NCI-H146 (cell line): ENCODE data around the gene PUS7.
A peak's percentile ranks its signal among the peaks of the same experiment; 100 is the strongest.
"Not testable (repeated sequence)": the region's sequence is repeated elsewhere in the genome, so short reads cannot be mapped to it uniquely, and the experiment has no call there.

ENCODE experiments used
- DNase-seq: peaks from one replicate; lab custom pipeline; 2025; lab: John Stamatoyannopoulos, UW

PUS7 gene, protein sequence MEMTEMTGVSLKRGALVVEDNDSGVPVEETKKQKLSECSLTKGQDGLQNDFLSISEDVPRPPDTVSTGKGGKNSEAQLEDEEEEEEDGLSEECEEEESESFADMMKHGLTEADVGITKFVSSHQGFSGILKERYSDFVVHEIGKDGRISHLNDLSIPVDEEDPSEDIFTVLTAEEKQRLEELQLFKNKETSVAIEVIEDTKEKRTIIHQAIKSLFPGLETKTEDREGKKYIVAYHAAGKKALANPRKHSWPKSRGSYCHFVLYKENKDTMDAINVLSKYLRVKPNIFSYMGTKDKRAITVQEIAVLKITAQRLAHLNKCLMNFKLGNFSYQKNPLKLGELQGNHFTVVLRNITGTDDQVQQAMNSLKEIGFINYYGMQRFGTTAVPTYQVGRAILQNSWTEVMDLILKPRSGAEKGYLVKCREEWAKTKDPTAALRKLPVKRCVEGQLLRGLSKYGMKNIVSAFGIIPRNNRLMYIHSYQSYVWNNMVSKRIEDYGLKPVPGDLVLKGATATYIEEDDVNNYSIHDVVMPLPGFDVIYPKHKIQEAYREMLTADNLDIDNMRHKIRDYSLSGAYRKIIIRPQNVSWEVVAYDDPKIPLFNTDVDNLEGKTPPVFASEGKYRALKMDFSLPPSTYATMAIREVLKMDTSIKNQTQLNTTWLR

DNA sequence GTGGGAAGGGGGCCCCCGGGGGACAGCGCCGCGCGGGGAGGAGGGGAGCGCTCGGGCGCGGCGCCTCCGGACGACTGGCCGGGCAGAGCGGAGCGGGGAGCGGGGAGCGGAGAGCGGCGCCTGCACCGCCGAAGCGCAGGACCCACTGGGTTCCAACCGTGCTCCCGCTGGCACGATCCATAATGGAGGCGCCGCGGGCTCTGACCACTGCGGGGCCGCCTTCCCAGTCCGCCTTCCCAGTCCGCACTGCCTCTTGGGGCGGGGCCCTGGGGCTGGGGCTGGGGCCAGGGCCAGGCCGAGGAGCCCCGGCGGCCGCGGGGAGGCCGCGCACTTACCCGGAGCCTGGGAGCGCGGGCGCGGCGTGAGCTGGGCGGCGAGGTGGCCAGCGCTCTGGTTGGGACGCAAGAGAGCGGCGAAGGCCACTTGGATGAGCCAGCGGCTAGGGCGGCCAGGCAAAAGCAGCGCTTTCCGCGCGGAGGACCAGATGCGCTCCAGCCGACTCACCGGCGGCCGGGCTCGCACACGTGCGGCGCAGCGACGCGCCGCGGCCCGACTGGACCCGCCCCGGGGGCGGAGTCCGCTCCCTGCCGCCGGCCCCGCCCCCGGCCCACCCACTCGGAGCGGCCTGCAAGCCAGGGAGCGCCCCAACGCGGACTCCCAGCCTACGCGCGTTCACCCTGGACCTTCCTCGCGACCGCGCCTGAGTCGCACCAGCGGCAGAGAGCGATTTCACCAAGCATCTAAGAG is at the start of gene PUS7:
TSS of gene PUS7 (minus strand) at position 555 of the 747 bp plus-strand sequence. CDS start 13,759 bp downstream, outside the sequence.
- DNase-seq: peak; percentile 90

DNA sequence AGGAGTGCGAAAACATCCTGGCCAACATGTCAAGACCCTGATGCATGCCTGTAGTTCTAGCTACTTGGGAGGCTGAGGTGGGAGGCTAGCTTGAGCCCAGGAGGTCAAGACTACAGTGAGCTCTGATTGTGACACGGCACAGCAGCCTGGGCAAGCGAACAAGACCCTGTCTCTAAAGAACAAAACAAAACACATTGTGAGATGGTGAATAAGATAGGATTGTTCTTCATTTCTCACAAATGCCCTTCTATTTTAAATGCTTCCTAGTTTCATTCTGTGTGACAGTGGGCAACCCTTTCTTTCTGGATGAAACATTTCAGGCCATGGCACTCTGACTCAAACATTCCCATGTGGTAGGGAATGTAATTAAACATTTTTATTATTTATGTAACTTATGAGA is 45.8 kb upstream of the PUS7 start:
- no peak for DNase-seq

DNA sequence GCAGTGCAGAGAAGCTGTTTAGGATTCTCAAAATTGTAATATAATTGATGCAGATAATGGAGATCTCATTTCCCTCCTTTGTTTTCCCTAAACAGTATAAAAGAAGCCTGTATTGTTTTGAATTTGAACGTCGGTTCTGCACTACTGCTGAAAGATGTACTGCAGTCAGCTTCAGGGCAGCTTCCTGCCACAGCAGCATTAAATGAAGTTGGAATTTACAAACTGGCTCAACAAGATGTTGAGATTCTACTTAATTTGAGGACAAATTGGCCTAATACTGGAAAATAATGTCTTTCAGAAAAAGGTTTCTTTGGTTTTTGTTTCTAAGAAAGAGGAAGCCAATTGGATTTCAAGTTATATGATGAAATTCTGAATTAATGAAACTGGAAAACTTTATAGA is 45.0 kb upstream of the PUS7 start:
- no peak for DNase-seq

DNA sequence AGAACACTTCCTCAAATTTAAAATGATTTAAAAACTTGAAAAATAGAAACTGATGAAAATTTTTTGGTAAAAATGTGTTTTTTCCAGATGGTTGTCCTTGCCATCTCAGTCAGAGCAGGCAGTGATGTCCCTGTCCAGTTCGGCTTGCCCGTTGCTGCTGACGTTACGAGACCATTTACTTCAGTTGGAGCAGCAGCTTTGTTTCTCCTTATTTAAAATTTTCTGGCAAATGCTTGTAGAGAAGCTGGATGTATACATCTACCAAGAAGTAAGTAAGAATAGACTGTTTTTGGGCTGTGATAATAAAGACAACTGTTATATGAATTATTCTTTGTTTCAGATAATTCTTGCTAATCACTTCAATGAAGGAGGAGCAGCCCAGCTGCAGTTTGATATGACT is 43.1 kb upstream of the PUS7 start:
- DNase-seq: no peak

DNA sequence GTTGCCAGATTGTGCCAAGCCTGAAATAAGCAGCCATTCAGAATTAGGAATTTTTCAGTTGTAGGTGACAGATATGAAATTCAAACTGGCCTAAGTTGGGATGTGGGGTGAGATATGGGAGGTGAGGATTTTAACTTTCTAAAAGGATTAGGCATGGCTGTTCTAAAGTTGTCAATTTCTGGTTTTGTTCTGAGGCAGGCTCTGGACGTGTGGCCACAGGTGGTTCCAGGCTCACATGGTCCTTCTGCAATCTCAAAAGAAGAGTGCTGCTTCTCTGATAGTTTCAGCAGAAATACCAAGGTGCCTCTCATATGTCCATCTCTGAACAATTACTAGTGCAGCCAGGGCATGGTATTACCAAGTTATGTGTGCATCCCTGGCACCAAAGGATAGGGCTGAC is 37.9 kb upstream of the PUS7 start:
- DNase-seq: no peak

DNA sequence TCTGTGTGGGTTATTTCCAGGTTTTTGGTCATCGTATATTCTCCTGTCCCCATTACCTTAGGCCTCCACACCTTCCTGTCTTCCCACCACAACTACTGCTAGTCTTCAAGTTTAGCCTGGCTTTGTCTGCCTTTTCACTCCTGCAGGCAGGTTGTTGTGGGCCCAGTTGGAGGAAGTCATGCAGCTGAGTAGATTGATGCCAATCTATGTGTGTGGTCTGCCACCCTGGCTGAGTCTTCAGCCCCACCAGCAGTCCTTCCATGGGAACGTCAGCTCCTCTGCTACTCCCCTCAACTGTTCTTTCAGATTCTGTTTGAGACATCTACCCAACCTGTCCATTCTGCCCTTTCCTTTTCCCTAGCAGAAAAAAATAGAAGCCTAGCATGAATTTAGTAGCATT is 16.3 kb upstream of the PUS7 start:
- DNase-seq: no peak

DNA sequence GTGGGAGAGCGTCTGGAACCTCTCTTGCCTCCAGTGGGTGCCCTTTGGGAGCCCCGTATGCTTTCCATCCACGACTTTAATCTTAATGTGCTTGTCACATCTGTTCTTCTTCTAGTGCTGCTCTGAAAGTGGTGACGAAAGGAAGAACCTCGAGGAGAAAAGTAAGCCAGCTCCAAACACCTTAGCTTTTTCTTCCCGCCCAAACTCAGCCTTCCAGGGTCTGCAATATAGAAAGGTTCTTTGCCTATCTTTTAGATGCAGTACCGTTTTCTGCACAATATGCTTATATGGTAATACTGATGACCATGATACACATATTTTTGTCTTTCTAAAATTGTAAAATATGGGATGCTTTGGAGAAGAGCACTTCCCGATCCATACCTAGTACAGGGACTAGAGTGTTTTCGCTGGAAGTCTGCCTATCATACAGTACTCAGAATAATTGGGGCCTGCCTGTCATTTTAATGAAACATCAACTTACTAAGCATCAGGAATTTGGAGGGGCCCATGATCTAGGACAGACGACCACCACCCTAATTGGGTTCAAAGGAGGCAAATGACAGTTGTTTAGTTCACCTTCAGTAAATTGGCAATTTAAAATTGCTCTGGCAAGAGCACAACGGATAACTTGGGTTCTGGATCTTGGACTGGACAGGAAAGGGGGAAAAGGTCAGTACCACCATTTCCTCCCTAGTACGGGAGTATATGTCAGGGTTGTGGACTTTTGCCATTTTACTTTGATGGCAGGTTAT is 10.8 kb upstream of the PUS7 start:
- no peak for DNase-seq

DNA sequence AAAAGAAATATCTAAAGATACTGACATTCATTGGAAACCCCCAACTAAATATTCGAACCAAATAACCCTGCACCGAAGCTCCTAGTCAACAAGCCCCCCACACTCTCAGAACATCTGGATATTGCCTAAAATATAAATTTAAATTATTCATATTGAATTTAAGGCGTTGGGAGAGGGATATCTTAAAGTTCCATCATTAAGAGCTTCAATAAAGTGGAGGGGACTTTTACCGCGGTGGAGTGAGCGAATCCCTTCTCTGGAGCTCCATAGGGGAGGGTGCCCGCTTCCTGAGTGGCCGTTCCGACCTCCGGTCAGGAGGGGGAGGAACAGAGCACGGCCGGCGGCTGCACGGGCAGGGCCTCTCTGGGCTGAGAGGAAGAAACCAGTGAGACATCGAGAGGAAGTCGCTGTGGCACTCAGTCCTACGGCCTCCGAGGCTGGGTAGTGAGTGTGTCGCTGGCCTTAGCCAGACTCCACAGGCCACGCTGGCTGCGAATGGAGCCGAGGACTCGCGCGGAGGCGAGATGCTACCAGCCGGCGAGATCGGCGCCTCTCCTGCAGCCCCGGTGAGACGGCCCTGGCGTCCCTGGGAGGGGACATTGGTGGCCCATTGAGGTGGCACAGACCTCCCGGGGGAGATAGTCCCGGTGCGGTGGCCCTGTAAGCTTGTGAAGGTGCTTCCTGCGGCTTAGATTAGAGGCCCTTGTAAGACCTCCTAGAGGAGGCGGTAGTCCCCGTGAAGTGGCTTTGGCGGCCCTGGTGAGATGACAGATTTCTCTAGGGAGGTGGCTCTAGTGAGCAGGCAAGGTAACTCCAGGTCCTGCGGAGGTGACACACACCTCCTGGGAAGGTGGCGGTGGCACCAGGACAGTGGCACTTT is 10.0 kb upstream of the PUS7 start, which contains the start of gene RINT1:
TSS of gene RINT1 (plus strand) at position 410 of the 880 bp plus-strand sequence. CDS start at position 525, 115 bp downstream.
- DNase-seq: peak; percentile 94

DNA sequence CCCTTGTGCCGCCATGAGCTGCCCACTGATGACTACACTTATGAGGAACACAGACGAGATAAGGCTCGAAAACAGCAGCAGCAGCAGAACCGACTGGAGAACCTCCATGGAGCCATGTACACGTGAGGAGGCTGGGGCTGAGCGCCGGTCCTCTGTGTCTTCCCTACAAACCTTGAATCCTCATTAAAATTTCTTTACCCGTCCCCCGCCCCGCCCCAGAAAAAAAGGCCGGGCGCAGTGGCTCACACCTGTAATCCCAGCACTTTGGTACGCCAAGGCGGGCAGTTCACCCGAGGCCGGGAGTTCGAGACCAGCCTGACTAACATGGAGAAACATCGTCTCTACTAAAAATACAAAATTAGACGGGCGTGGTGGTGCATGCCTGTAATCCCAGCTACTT is 8.5 kb upstream of the PUS7 start:
- no peak for DNase-seq

DNA sequence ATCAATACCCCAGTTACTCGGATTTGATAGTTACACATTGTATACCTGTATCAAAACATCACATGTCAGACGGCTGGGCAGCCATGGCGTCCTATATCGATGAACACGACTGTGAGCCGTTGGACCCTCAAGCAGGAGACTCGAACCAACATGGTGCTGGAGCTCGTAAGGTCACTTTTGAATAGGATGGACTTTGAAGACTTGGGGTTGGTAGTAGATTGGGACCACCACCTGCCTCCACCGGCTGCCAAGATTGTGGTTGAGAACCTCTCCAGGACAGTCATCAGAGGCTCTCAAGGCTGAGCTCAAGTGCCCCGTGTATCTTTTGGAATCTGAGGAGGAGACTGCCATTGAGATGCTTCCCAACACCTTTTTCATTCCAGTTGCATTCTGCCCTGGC is 8.1 kb upstream of the PUS7 start:
- no peak for DNase-seq

DNA sequence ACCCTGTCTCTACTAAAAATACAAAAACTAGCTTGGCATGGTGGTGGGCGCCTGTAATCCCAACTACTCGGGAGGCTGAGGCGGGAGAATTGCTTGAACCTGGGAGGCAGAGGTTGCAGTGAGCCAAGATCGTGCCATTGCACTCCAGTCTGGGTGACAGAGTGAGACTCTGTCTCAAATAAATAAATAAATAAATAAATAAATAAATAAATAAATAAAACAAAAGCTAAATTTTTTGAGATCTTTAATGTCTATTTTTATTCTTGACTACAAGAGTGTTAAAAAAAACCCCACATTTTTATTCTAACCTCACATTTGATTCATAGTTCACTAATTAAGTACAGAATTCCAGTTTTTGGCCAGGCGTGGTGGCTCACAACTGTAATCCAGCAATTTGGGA is 5.7 kb upstream of the PUS7 start:
- DNase-seq: not testable (repeated sequence)

DNA sequence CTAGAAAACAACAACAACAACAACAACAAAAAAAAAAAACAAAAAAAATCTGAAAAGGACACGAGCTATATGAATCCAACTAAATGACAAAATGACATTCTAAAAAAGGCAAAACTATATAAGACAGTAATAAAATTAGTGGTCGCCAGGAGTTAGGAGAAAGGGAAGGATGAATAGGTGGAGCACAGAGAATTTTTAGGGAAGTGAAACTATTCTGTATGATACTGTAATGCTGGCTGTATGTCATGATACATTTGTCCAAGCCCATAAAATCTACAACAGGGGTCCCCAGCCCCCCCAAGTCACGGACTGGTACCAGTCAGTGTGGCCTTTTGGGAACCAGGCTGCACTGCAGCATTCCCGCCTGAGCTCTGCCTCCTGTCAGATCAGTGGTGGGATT is 2.8 kb upstream of the PUS7 start:
- DNase-seq: no peak

DNA sequence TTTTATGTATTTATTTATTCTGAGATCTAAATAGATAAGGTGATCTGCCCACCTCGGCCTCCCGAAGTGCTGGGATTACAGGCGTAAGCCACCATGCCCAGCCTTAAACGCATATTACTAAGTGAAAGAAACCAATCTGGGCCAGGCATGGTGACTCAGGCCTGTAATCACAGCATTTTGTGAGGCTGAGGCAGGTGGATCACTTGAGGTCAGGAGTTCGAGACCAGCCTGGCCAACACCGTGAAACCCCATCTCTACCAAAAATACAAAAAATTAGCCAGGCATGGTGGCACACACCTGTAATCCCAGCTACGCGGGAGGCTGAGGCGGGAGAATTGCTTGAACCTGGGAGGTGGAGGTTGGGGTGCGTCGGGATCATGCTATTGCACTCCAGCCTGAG is 2.4 kb upstream of the PUS7 start:
- DNase-seq: not testable (repeated sequence)

DNA sequence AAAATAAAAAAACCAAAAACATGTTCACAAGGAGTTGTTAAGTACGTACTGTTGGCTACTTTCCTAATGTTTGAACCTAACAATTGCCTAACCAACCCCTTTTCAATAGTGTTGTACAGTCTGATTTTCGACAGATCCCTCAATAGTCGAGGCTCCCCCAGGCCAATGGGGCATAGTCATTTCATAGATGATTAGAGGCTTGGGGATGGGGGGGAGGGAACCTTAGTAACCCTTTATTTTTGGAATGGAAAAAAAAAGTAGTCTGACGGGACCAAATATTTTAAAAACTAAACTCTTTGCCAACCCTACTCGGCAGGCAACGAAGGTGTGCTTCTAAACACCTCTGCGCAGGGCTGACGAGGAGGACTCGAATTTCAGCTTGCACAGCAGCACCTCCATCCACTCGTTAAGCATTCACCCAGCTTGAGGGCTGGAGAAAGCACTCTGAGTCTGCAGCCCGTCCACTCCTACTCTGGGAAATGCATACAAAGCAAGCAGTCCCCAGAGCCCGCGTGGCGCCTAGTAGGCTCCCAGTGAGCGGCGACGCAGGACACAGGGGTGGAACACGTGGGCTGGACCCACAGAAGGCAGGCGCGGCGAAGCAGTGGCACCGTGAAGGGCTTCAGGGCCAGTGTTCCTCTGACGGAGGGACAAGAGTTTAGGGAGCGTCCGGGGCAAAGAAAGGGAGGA is 899 bp downstream of the PUS7 start:
- DNase-seq: peak; percentile 76

DNA sequence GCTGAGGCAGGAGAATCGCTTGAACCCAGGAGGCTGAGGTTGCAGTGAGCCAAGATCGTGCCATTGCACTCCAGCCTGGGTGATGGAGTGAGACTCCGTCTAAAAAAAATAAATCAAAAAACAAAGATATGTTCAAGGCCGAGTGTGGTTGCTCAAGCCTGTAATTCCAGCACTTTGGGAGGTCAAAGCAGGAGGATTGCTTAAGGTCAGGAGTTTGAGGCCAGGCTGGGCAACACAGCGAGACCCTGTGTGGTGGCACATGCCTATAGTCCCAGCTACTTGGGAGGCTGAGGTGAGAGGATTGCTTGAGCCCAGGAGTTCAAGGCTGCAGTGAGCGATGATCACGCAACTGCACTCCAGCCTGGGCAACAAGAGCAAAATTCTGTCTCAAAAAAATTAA is 1.5 kb downstream of the PUS7 start:
- DNase-seq: not testable (repeated sequence)

DNA sequence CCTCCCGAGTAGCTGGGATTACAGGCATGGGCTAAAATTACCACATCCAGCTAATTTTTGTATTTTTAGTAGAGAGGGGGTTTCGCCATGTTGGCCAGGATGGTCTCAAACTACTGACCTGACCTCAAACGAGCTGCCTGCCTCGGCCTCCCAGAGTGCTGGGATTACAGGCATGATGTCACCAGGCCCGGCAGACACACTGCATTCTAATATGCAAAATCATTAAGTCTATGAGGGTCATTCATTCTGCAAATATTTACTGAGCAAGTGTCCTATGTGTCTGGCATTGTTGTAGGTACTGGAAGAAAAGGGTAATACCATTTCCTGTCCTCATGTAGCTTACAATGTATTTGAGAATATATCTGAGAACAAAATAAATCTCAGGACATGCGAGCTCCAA is 2.7 kb downstream of the PUS7 start:
- DNase-seq: no peak

DNA sequence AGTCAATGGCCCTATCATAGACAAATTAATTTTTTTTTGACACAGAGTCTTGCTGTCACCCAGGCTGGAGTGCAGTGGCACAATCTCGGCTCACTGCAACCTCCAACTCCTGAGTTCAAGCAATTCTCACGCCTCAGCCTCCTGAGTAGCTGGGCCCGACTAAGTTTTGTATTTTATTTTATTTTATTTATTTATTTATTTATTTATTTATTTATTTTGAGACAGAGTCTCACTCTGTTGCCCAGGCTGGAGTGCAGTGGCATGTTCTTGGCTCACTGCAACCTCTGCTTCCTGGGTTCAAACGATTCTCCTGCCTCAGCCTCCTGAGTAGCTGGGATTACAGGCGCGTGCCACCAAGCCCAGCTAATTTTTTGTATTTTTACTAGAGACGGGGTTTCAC is 6.5 kb downstream of the PUS7 start:
- not testable (repeated sequence) for DNase-seq

DNA sequence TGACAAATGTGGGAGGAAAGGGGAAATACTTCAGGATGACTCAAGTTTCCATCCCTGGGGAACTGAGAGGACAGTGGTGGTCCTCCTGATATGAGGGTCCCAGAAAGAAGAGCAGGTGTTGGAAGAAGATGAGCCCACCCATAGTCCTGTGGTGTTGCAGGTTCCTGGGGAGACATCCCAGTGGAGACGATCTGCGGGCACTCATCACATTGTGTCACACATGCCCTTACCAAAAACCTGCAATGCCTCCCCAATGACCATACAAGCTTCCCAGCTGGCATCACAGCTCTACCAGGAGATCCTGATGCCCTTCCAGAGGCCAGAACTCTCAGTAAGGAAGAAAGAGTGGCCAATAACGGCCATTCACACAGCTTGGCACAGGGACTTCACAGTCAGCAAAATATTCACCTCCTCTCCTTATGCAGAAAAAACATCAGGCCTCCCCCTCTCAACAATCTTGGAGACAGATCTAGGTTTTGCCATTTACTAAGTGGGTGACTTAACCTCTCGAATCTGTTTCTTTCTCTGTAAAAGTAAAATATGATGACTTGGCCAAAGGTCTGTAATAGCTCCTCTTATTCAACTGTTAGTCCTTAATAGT is 9.0 kb downstream of the PUS7 start:
- DNase-seq: no peak

DNA sequence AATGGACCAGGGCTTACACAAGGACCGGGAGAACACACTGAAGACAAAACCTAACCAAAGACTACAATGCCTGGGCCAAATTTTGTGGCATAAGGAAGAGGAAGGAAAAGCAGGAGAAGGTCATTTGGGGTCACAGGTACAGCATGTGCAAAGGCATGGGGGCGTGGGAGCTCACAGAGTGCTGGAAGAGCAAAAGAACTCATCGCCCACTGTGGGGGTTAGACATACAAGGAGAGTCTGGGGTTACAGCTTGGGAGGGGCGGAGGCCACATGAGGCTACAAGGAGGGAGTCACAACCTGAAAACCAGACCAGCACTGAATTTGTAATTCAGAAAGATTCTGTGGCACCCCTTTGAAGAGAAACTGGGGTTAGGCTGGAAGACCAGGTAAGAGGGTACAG is 9.7 kb downstream of the PUS7 start:
- DNase-seq: no peak

DNA sequence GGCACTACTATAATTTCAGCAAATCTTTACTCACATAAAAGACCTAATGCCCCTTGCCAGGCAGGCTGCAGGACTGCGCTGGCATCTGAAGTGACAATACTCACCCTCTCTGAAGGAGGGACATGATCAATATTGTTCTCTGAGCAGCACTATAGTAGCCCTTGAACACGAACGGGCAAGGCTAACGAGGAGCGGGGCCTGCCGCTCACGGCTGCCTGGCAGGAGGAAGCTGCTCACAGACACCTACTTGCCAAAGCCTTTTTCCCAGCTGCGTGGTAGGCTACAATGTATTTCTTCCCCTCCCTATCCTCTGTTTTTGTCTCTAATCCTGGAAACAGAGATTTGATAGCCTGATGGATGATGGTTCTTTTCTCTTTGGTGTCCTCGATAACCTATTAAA is 19.9 kb downstream of the PUS7 start:
- DNase-seq: no peak
